GM19043 (cell line): Measurements from ENCODE around the gene PNMA6A.
"Not testable (repeated sequence)": the region's sequence is repeated elsewhere in the genome, so short reads cannot be mapped to it uniquely, and the experiment has no call there.

Experiments
- ATAC-seq: cut with Tn5 transposase; IDR thresholded peaks from one replicate; pipeline ENCODE4 v1.9.1; 2021; ENCODE audit warnings: low read depth; ENCODE audit not compliant: unreplicated experiment

Gene PNMA6A

DNA sequence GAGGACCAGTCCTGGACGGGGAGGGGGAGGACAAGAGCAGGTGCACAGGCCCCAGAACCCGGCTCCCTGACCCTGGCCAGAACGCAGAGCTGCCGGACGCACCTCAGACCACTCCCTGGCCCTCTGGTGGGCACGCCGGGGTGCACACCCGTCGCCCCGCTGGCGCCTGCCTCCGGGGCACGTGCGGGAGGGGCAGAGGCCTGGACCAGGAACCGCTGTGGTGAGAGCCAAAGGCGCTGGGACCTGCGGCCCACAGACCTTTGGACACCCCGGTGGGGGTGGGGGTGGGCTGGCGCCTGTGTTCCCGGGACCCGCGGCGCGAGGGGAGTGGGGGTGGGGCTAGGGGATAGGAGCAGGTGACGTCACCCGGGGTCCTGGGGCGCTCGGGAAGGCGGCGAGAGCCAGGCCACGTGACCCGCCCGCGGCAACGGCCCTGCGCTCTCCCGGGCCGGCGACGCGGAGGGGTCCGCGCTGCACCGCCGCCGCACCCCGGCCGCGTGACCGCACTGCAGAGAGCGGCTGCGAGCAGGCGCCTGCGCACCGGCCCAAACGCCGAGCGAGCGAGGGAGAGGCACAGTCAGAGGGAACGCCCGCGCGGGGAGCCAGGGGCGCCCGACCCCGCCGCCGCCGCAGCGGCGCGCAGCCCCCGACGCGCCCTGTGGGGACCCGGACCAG, at the start of gene PNMA6A:
PNMA6A (plus strand) TSS at position 546 of the 675 bp plus-strand sequence. CDS start 609 bp downstream, outside the sequence.
- not testable (repeated sequence) for ATAC-seq

DNA sequence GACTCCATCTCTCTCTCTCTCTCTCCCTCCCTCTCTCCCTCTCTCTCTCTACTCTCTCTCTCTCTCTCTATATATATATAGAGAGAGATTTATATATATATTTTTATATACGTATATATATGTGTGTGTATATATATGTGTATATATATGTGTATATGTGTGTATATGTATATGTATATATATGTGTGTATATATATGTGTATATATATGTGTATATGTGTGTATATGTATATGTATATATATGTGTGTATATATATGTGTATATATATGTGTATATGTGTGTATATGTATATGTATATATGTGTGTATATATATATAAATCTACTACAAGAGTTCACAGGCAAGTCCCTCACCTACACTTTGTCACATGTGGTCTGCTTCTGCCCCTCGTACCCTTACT, 45.8 kb upstream of the PNMA6A start:
- ATAC-seq: not testable (repeated sequence)

- not testable (repeated sequence) for ATAC-seq
These were observed 43.8 kb upstream of the PNMA6A start for GRCh38 chrX:153028487-153028886.

GRCh38 chrX:153029162-153029561, 43.1 kb upstream of the PNMA6A start:
- ATAC-seq: no peak

DNA sequence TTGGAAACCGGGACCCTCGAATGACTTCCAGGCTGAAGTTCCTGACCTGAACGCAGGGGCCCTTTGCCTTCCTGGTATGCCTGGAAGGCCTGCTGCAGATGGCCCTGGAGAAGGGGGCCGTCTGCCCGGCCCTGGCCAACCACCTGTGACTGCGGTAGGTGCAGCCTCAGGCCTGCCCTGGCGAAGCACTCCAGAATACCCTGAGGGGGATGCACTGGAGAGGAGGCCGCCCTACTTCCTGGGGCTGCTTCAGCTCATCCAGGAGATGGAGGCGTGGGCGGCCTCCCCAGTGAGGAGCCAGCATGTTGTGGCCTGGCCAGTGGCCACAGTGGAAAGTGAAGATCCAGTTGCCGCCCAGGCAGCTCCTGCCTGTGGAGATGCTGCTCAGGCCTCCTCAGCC, 42.4 kb upstream of the PNMA6A start:
- ATAC-seq: no peak

DNA sequence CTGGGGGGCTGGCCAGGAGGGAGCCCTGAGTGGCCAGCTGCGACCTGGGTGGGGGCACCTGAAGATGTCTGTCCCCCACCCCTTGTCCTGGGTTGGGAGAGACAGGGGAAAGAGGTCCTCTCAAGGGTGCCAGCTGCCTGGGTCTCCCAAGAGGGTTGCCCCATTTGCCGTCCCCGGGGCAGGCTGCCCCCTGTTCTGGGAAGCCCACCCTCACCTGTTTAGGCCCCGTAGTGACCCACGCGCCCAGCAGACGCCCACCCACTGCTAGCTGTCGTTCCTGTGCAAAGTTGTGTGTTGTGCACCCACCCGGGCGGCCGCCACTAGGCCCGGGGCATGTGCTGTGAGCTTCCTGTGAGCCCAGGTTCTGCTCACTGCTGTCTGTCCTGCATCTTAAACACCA, 41.5 kb upstream of the PNMA6A start:
- ATAC-seq: no peak

GRCh38 chrX:153032397-153033118, 39.7 kb upstream of the PNMA6A start:
- ATAC-seq: peak; percentile 83

GRCh38 chrX:153049093-153049492, 23.2 kb upstream of the PNMA6A start:
- ATAC-seq: no peak

DNA sequence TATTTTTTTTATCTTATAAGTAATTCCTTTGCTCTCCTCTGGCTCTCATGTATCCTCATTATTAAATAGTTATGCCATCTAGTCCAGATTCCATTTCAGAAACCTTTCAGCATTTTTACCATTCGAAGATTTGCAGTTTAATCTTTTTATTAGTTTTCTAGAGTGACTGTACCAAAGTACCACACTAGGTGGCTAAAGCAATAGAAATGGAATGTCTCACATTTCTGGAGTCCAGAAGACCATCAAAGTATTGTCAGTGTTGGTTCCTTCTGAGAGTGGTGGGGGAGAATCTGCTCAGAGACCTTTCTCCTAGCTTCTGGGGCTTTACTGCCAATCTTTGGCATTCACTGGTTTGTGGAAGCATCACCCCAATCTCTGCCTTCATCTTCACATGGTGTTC, 19.7 kb upstream of the PNMA6A start:
- no peak for ATAC-seq

- ATAC-seq: no peak
These were observed 16.1 kb upstream of the PNMA6A start, which contains the start of gene PNMA3 for GRCh38 chrX:153055871-153056749. Gene PNMA3, plus strand, starts transcription at chrX:153056470. Its CDS starts 586 bp downstream, at chrX:153057056.

DNA sequence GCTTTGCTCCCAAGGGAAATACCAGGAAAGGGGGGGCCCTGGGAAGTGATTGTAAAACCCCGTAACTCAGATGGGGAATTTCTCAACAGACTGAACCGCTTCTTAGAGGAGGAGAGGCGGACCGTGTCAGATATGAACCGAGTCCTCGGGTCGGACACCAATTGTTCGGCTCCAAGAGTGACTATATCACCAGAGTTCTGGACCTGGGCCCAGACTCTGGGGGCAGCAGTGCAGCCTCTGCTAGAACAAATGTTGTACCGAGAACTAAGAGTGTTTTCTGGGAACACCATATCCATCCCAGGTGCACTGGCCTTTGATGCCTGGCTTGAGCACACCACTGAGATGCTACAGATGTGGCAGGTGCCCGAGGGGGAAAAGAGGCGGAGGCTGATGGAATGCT, 15.0 kb upstream of the PNMA6A start:
- ATAC-seq: no peak

GRCh38 chrX:153059191-153060094, 12.8 kb upstream of the PNMA6A start:
- ATAC-seq: no peak

GRCh38 chrX:153060095-153060445, 12.2 kb upstream of the PNMA6A start:
- no peak for ATAC-seq

- ATAC-seq: no peak
These were observed 10.5 kb upstream of the PNMA6A start for GRCh38 chrX:153061732-153062131.

DNA sequence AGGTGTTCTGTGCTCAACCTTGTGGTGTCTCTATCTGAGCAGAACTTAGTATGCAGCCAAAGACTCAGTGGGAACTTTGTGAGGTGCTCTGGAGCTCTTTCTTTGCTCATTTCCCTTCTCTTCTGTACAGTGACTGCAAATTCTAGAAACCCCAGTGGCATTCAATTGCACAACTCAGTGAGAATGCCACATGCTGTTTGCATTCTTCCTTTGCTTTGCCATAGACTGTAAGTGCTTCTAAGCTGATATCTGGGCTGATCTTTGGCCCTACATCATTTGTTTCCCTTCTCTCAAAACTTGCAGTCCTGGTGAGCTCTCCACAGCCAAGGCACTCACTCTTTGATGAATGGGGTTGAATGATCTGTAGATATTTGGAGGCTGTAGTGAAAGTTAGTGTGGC, 8.9 kb upstream of the PNMA6A start:
- no peak for ATAC-seq

- ATAC-seq: no peak
These were observed 8.2 kb upstream of the PNMA6A start for GRCh38 chrX:153064061-153064460.

DNA sequence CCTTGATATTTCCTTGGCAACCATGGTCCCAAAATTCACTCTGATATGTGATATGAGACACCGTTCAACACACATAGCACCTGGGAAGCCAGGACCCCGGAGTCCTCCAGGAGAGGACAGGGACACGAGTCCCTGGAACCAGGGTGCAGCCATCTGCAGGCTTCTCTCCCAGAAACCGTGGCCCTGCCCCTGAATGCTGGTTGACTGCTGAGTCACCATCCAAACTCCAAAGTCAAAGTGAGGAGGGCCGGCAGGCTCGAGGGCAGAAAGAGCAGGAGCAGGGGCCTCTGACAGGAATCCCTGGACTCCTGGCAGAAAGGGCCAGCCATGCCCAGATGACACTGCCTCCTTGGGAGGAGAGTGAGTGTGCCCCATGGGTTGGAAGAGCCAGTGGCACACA, 6.9 kb upstream of the PNMA6A start:
- no peak for ATAC-seq

GRCh38 chrX:153066402-153066801, 5.9 kb upstream of the PNMA6A start:
- ATAC-seq: not testable (repeated sequence)

- not testable (repeated sequence) for ATAC-seq
These were observed 1.1 kb downstream of the PNMA6A start for GRCh38 chrX:153073331-153073730.

DNA sequence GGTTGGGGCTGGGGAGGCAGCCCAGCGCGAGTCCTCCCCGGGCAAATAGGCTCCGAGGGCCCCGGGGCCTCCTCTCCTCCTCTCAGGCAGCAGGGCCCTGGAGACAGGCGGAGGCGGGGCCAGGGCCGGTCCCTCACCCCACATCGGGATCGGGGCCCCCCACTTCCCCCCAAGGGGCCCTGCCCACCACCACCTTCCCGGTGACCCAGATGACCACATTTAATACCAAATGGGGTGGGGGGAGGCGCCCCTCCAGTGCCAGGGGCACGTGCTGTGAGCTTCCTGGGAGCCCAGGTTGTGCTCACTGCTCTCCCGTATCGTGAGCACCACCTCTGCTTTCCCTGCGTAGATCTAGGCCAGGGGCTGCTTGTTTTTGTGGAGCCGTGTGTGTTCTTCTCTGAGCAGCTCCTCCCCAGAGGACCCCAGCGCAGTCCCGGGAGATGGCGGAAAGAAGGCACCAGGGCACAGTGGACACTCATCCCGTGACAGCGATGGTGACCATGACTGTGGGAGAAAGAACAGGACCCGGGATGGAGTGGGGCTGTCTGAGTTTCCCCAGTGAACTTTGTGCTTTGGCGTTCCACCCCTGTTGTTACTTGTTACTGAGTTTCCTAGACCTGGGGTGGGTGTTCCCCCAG, 2.1 kb downstream of the PNMA6A start:
- no peak for ATAC-seq
